NCI-H2081 treated with DMSO at 0.1 percent for 48 hours (cell line): ENCODE results near the gene PHF1.

Experiments used
- DNase-seq: peaks from one replicate; lab custom pipeline; 2025; lab: John Stamatoyannopoulos, UW

Gene PHF1

GRCh38 chr6:33417903-33418689, 7.3 kb downstream of the PHF1 start, which contains the start of gene CUTA:
Gene CUTA (minus strand): TSS chr6:33418107. CDS start chr6:33418000, 107 bp downstream.
- peak; percentile 97 for DNase-seq

DNA sequence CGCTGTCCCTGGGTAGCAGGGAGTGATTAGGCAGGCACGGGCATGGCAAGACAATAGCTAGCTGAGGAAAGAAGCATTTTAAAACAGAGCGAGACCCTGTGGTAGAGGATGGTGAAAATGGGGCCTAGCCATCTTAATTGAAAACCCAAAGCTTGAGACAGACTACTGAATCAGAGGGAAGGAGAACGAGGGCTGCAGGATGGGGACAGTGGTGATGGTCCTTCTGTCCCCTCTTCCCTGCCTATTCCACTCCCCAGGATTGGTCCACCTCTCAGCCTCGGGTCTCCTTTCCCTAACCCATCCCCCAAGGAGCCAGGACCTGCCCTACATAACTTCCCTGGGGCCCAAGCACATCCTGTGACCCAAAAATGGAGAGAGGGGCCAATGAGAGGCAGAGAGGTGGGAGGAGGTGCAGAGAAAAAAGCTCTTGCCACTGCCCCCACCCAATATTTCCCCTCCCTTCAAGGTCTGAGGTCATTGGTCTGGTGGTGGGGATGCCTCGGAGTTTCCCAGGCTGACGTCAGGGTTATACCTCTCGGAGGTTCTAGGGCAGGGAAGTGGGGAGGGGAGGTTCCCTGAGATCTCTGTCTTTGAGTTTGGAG, 8.0 kb downstream of the PHF1 start:
- DNase-seq, result no peak

- no peak for DNase-seq
Measured at GRCh38 chr6:33419580-33420490, 9.0 kb downstream of the PHF1 start, which contains the start of gene SYNGAP1. Gene SYNGAP1 (plus strand): TSS chr6:33420065. CDS start chr6:33420265, 200 bp downstream.

DNA sequence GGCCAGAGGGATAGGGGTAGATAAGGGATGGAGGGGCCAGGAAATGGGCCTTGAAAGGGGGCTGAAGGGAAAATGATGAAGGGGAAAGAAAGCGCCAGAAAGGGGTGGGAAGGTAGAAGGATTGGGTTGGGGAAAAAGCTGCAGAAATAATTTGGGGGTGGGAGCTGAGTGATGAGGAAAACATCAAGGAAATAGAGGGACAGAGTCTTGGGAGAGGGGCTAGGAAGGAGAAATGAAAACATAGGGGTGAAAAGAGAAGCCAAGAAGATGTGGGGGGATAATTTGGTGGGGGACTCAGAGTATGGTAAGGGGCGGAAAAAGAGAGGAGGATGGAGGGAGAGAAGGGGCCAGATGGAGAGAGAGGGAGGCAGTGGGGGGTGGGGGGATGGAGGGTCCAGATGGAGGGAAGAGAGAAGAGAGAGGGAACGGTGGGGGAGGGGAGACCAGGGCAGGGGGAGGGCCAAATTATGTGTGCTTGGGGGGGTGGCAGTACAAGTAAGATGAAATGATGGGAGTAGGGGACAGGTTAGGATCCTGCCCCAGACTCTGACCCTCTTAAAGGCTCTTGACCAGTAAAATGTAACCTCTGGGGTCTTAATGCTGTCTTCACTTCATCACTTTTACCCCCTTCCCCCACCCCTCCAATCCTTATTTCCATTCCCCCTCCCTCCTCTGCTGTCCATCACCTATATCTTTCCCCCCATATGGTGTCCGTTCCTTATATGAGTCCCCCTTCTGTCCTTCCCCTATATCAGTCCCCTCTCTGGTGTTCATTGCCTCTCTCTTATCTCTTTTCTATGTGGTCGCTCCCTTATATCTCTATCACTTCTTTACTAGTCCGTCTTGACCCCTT, 9.9 kb downstream of the PHF1 start:
- no peak for DNase-seq

DNA sequence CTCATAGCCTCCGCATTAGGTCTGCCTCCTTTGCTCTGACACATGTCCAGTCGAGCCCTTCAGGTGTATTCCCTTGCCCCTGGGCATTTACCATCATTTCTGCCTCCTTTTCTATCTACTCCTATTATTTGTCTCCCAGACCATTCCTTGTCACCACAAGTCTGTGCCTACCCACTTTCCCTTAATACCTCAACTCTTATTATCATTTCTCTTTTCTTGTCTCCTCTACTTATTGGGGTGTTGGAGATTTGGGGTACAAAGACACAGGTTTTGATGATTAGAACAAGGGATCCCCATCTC, 10.5 kb downstream of the PHF1 start:
- no peak for DNase-seq

DNA sequence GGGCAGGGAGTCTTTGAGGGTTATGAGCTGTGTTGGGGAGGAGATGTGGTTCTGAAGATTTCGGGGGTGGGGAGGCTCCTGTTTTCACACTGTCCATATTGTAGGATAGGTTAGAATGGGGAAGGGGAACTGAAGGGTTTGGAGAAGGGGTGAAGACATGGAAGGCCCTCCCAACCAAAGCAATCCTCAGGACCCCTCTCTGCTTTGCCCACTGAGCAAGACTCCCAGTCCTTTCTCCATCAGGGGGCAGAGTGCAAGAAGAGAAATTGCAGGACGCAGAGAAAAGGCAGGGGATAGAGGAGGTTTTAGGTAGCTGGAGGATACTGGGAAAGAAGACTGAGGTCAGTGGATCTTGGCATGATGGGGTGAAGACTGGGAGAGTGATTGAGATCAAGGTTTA, 13.0 kb downstream of the PHF1 start:
- no peak for DNase-seq

DNA sequence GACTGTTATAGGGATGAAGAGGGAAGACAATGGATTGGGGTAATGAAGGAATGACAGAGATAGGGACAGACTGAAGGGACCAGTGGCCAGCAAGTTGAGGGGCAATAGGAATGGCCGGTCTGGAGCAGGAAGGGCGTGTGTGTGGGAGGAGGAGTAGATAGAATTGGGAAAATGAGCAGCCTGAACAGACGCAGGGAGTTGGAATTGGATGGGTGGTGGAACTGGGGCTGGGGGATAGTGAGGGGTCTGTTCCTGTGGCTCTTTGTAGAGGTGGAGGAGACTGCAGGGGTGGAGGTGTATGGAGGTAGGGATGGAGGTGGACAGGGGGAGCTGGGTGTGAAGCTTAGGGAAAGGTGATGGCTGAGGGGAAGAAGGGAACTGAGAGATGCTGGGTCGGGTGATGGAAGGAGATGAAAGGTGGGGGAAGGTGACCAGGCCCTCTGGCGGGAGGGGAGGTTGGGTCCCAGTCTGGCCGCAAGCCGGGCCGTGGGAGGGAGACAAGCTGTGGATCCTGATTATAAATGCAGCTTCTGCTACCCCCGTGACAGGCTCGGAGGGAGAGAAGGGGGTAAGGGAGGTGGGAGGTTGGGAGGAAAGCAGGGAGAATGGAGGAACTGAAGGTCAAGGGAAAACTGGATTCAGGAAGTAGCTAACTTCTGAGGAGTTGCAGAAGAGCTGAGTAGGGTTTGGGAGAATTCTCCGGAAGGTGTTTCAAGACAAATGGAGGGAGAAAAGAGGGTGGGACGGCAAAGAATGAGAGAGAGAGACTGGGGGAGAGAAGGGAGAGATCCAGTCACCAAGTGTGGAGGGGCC, 14.2 kb downstream of the PHF1 start:
- DNase-seq, result no peak

DNA sequence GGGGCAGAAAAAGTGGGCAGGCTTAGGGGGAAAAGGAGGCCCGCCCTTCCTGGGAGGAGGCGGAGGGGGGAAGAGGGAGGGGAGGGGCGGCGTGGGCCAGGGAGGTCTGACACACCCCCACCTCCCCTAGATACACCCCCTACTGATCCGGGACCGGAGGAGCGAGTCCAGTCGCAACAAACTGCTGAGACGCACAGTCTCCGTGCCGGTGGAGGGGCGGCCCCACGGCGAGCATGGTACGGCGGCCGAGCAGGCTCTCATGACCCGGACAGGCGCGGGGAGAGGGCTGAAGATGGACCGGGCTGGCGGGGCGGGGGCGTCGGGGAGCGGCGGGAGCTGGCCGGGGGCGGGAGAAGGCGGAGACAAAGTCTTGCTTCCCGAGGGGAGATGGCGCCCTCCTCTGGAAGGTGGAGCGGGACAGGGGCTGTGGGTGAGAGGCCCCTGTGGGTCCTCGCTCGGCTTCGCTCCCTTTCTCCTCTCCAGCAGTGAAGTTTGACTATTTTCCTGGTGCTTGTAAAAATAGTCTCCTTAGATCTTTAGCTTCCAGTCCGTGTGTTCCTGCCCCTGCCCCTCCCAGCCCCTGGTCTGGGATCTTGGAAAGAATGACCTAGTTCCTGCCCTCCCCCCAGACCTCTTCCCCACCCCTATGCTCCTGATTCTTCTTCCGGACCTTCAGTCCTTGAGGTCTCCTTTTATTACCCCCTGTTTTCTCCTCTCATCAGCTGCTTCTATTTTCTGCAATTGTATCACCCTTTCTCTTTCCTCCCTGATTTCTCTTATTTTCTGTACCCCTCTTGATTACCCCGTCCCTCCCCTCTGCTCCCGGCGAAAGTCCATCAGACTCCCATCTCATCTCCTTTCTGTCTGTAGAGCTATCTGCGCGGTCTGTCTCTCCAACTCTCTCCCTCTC, 15.1 kb downstream of the PHF1 start:
- DNase-seq, result no peak

DNA sequence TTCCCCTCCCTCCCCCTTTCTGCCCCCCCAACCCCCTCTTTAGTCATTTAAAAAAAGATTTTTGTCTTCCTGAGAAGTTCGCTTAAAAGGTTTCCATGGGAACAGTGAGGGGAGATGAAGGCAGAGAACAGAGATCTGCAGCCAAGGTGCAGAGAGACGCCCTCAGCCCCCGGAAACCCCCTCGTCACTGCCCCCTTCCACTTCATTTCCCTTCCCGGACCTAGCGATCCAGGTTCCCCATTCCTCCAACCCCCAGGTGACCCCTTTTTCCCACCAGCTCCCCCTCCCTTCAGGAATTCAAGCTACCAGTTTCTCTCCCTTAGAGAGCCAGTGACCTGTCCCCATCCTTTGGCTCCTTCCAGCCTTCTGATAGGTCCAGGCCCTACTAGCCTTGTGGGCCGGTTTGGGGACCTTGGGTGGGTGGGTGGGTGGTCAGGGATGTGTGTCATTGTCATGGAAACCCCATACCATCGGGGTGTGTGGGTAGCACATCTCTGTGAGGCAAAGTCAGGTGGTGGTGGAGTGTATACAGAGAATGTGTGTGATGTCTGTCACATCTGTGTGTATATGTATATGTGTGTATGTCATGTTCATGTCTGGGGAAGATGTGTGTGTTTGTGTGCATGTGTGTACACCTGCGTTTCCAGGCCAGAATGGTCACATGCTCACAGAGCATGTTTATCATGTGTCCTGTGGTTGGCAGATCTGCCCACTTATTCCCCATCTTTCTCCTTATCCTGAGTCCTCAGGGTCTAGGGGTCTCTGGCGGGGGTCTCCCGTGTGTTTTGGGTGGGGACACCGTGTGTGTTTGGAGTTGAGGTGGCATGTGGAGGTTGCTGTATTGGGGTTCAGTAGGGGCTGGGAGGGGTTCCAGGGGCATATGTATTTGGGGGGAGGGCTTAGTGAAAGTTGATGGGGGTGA, 16.0 kb downstream of the PHF1 start:
- DNase-seq, result no peak

- no peak for DNase-seq
Measured at GRCh38 chr6:33427585-33428223, 16.9 kb downstream of the PHF1 start.

DNA sequence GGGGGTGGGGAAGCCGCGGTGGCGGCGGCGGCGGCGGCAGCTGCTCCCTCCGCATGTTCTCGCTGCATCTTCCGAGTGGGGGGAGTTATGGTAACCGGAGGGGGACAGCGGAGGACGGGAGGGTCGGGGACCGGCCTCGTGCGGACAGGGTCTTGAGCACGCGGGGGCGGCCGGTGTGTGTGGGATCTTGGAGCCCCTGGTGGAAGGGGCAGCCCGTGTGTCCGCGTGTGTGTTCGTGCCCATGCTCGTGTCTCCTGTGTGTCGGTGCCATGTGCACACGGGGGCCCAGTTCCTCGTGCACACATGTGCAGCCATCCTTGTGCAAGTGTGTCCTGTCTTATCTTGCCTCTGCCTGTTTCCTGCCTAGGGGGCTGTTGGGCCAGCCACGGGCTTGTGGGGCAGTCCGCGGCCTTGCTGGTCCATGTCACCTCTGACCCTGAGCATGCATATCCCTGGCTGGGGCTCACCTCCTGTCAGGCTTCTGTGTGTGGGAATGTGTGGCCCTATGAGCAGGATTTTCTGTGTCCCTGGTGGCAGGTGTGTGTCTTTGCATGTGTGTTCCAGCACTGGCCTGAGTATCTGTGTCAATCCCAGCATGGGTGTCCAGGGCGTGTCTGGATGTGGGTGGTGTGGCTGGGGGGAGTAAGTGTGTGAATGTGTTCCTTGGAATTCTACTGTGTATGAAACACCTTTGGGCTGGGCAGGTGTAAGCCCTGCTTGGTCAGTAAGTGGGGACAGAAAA, 17.6 kb downstream of the PHF1 start:
- no peak for DNase-seq

DNA sequence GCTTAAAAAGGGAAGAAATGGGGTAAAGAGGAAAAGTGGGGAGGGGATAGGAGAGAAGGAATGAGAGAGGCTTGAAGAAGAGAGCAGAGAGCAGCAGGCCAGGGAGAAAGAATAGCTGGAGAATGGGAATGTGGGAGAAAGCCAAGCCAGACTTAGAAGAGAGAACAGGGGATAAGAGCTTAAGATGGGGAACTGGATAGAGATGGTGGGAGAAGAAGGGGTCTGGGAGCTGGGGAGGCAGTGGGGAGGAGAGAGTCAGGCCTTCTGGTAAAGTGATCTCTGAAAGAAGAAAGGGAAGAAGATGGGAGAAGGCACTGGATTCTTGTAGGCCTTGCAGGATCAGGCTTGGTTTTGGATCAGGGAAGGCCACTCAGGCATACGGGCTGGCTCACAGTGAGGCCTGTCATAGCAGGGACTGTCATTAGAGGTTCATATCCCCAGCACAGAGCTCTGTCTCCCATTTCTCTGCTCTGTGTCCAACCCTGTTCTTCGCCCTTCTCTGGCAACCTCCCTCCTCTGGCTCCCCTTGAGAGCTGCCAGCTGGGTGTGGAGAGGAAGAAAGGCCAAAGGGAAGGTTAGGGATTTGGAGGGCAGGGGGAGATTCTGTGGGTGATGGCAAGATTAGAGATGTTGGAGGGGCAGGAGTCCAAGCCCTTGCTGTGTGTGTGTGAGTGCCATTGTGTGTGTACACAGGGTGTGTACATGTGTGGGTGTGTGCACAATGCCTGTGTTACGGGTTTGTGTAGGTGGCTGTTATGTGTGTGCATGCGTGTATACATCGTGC, 18.3 kb downstream of the PHF1 start:
- DNase-seq, result no peak

GRCh38 chr6:33429750-33430052, 18.9 kb downstream of the PHF1 start:
- DNase-seq, result no peak

DNA sequence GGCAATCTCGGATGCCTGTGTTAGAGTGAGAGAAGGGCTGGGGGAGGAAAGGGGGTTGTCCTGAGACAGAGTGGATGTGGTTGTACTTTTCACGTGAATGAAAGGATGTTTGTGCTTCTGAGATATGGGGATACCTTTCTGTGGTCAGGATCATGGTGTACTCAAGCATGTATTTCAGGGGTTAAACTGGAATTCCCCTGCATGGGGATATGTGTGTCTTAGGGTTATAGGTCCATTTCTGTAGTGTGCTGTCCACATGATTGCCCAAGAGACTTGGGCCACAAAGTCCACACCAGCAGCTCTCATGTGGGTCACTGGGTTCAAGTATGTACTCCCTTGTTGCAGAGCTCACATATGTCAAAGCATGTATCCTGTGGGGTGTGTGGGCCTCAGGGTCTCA, 19.5 kb downstream of the PHF1 start:
- DNase-seq, result no peak

DNA sequence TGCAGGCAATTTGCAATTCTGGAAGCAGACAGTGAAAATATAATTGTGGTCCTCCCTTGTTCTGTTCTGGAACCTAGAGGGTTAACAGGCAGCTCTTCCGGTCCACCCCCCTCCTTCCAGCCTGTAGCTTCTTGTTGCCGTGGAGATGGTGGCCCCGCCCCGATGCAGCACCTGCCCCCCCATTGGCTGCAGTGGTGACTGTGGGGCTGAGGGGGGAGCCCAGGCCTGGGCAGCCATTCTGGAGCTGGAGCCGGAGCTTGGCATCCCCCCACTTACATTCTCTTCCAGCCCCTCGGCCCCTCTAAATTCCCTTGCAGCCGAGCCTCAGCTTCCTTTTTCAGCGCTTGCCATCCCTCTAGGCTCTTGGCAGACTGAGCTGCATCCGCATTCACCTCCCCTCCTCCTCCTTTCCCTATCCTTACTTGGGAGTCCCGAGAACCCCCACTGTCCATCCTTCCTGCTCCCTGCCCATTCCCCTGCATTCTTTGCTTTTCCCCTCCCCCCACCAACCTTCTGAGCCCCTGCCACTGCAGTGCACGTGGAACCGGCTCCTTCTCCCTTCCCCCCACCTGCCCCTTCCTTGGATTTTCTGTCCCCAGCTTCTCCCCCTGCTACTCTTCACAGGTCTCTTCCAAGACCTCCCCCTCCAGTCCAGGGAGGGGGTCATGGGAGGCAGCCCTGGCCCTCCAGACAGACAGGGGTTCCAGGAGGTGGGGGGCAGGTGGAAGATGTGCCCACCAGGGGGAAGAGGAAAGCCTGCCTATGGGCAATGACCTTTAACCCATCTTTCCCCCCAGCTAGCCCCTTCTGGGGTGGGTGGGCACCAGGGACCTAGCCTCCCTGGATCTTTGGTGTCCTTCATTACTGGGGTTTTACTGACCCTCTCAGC, 20.4 kb downstream of the PHF1 start:
- DNase-seq, result no peak
